Measurements from ENCODE around the gene EPHA7. TPM values are rescaled to one million over a fixed set of nuclear protein-coding genes. Genes with fewer than 3 reads are reported as not detected.

The EPHA7 gene
- total RNA-seq, 1 experiment from 2014 or later = not detected

- H3K9ac ChIP-seq (ENCODE audit: low read length) = no peak overlapping the region
- no peak overlapping the region for H3K27ac ChIP-seq (ENCODE audit: low read depth, low read length)
- no peak for TF ChIP-seq TCF7L2 (IDR thresholded peaks at IDR 0.05; ENCODE audit: borderline replicate concordance, extremely low read depth, insufficient read depth, insufficient read length)
- TF ChIP-seq CTCF (IDR thresholded peaks at IDR 0.05 in 2 of 3, conservative IDR thresholded peaks at IDR 0.05 in 1 of 3; ENCODE audit: borderline replicate concordance in 1 of 3, insufficient read depth in 1 of 3, low read depth in 2 of 3, low read length in 2 of 3) = no peak
- no peak for TF ChIP-seq REST (IDR thresholded peaks at IDR 0.05; ENCODE audit: low read depth)
- TF ChIP-seq YY1 (IDR thresholded peaks at IDR 0.05; ENCODE audit: extremely low read depth, insufficient replicate concordance, low read depth, low read length) = no peak
- no peak for TF ChIP-seq JUND (IDR thresholded peaks at IDR 0.05)
- TF ChIP-seq CBX3 (IDR thresholded peaks at IDR 0.05; ENCODE audit: low read depth) = no peak
- no peak for TF ChIP-seq ZNF274 (IDR thresholded peaks at IDR 0.05; ENCODE audit: low read depth, low read length)
- TF ChIP-seq RAD21 (IDR thresholded peaks at IDR 0.05; ENCODE audit: low read depth) = no peak
- TF ChIP-seq ZFX (IDR thresholded peaks at IDR 0.05) = no peak
- no peak overlapping the region for H3K4me2 ChIP-seq (ENCODE audit: low read length)
- POLR2A ChIA-PET = no interaction called here
- H2AFZ ChIP-seq (ENCODE audit: low read depth, low read length, poor library complexity, severe bottlenecking) = no peak overlapping the region
- H3K9me3 ChIP-seq (ENCODE audit: control insufficient read depth in 1 of 2, insufficient read depth in 1 of 2, low read depth in 1 of 2, low read length in 2 of 2) = peaks cover 5 to 6% of the 10 kb centered on the region in 2 experiments; a peak in 2 of 4 replicates
- BruUV-seq (replicated peaks) = no TSS peak
- no peaks in the 10 kb centered on the region for H4K20me1 ChIP-seq (ENCODE audit: insufficient read depth)
- no peaks in the 10 kb centered on the region for H3K9me2 ChIP-seq (ENCODE audit: insufficient read depth)
- CTCF ChIA-PET = no interaction called here
- H3K79me2 ChIP-seq (ENCODE audit: insufficient read depth, low read length) = no peaks in the 10 kb centered on the region
- H3K27me3 ChIP-seq (ENCODE audit: insufficient read depth, low read length) = no peaks in the 10 kb centered on the region
- no peak for ATAC-seq
- no peaks in the 10 kb centered on the region for H3K4me1 ChIP-seq (ENCODE audit: control insufficient read depth in 1 of 2, insufficient read depth in 2 of 2, low read length in 2 of 2)
- RAD21 ChIA-PET (ENCODE audit: low non-redundant PET in 1 of 2, low total read pairs in 2 of 2, uncharacterized antibody in 2 of 2, unreplicated experiment in 2 of 2) = no interaction called here
- no peak overlapping the region for H3K4me3 ChIP-seq (replicated peaks in 1 of 2; ENCODE audit: low read depth in 1 of 2, low read length in 2 of 2)
- no peak for DNase-seq (ENCODE audit: low read depth, low spot score)
- no peaks in the 10 kb centered on the region for H3K36me3 ChIP-seq (ENCODE audit: control insufficient read depth in 1 of 2, insufficient read depth in 2 of 2, low read length in 2 of 2)
- intact Hi-C loops (cut with micrococcal nuclease) = no loop called here
Measured at GRCh38 chr6:93317592-93317991, 101.8 kb downstream of the EPHA7 start.
